Measurements from ENCODE around the gene WRAP73. TPM values are rescaled to one million over a fixed set of nuclear protein-coding genes. Genes with fewer than 3 reads are reported as not detected.

The WRAP73 gene
- polyA plus RNA-seq, 4 donors = 17.4 to 27.7 (median 20.3) TPM

DNA sequence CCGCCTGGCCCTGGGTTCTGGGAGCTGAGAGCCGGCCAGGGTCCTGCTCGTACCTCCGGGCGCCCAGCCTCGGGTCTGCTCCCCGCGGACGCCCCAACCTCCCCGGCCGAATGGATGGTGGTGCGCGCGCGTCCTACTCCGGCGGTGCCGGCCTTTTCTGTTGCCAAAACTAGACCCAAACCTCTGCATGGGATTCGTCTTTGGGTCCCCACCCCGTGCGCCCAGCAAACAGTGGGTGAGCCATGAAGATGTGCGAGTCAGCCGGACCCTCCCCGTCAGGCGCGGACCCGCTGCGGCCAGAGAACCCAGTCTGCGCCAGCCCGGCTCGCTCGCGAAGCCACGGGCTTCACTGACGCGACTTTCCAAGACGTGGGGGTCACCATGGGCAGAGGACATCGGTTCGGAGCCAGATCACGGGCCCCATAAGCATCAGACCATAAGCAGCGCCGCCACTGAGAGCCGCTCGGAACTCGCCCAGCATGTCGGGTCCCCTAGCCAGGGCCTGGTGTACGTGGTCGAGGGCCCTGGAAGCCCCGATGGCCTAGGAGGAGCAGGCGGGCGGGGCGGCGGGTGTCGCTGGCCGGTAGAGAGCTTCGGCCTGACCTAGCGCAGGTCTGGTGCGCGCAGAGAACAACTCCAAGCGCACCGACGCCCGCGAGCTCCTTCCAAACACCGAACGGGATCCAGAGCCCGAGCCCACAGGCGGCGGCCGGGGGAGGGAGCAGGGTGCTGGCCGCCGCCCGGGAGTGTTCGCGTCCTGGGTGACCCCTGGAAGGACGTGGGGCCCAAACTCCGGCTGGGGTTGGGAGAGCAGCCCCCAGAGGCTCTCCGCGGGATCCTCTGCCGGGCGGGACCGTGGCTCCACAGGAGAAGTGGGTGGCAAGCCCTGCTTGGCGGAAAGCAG lies 1.4 kb upstream of the WRAP73 start:
- no peak for DNase-seq (ENCODE audit: low read depth in 4 of 4, low spot score in 2 of 4)

DNA sequence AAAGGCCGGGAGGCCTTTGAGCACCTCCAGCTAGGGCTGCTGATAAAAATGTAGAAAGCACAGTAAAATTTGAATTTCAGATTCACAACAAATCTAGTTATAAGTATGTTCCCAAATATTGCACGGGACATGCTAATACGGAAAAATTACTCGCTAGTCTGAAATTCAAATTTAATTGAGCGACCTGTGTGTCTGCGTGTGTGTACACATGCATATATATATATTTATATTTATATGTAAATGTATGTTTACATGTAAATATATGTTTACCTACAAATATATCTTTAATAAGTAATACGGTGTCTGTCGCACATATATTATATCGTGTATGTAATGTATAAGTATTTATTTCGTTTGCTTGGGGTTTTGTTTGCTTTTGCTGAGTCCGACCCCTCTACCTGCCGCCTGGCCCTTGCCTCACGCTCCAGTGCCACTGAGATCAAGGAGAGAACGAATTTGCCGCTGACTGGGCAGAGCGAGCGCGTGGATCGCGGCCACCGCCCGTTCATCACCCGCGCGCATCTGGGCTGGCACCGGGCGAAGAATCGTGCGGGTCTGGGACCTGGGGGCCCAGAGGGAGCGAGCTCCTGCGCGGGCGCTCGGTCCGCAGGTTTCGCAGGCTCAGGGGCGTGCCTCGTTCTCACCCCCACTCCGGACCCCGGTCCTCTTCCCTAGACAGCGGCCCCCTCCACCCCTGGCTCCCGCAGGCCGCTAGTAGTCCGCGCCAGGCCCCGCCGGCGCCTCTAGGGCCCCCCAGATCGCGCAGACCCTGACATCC lies 534 bp upstream of the WRAP73 start:
- no peak for DNase-seq (ENCODE audit: low read depth in 4 of 4, low spot score in 2 of 4)

DNA sequence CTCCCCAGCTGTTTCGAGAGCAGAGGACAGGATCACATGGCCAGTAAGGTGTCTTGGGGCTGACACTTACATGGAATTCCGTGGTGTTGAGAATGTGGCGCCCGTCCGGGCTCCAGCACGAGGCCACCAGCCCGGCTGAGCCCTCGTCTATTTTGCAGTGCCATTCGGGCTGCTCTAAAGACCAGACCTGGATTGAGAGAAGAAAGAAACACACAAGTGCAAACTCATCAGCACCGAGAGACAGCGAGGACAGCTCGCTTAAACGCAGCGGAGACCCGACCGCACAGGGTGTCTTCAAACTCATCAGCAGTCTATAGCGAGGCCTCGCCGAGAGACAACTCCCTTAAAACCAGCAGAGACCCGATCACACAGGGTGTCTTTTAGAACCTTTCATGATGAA lies 3.3 kb downstream of the WRAP73 start:
- DNase-seq (ENCODE audit: low read depth in 4 of 4, low spot score in 2 of 4) = no peak

DNA sequence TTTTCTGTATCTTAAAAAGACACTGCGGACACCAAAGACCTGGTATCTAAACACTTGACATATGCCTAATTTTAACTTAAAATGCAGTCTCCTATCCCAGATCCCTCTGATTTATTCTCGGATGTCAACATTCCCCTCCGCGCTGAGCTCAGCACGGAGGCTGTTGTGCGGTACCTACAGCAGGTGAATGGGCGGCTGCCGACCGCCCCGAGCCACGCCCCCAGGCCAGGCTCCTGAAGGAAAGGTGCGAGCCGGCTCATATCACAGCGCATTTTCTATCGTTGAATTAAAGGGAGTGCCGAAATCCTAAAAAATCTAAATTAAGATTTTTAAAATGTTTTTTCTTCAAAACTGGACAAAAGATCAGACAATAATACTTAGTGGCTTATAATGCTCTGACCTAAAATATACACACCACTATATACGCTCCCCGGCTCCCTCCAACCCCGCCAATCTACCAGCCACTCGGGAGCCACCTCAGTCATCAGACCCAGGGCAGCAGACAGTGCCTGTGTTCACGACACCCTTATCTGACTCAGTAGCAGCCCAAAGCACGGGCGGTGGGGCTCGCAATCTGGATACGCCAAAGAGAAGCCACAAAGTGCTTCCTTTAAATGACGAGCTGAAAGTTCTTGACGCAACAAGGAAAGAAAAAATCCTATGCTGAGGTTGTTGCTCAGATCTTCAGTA lies 4.1 kb downstream of the WRAP73 start:
- no peak for DNase-seq (ENCODE audit: low read depth in 4 of 4, low spot score in 2 of 4)

DNA sequence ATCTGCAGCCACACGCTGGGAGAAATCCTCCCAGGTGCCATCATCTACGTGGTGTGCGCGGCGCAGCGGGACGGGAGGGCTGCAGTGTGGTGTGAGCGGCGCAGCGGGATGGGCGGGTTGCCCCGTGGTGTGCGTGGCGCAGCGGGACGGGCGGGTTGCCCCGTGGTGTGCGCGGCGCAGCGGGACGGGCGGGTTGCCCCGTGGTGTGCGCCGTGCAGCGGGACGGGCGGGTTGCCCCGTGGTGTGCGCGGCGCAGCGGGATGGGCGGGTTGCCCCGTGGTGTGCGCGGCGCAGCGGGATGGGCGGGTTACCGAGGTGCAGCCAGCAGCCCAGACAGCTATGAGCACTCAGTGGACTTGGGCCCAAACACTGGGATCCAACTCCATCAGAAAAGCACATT lies 4.7 kb downstream of the WRAP73 start:
- DNase-seq (ENCODE audit: low read depth in 4 of 4, low spot score in 2 of 4) = no peak

DNA sequence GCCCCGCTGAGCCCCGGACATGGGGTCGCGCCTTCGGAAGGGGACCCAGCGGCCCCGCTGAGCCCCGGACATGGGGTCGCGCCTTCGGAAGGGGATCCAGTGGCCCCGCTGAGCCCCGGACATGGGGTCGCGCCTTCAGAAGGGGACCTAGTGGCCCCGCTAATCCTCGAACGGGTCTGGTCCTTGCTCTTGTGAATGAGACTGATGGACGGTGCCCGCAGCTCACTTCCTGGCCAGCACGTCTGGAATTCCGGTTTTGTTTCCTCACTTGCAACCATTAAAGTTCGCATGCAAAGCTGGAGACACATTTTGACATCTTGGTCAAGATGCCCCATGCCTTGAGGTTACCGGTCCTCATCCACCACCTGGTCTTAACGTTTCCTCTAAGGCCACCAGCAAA lies 5.6 kb downstream of the WRAP73 start:
- DNase-seq (ENCODE audit: low read depth in 4 of 4, low spot score in 2 of 4) = no peak

DNA sequence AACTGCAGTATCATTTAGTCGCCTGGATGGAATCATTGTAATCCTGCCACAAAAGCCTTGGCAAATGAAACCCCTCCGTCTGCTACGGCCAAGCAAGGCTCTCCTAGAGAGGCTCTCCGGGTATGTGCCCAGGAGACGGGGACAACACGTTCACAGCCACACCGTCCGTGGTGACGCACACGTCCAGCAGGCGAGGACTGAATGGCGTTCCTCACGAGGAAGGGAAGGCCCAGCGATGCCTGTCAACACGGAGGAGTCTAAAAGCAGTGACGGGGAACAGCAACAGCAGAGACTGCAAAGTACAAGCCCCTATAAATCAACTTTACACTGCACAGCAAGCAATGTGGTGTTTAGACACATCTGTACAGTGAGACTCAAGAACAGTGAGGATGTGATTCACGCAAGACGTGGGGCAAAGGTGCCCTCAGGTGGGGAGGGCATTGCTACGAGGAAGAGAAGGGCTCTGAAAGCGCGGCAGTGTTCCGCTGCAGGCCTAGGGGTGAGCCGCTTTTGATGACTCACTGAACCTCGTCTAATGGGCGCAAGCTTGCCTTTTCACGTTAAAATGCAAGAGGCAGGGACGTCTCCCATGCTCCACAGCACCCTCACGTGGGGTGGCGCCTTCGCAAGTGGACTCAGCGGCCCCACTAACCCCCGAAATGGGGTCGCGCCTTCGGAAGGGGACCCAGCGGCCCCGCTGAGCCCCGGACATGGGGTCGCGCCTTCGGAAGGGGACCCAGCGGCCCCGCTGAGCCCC lies 6.8 kb downstream of the WRAP73 start:
- no peak for DNase-seq (ENCODE audit: low read depth in 4 of 4, low spot score in 2 of 4)

DNA sequence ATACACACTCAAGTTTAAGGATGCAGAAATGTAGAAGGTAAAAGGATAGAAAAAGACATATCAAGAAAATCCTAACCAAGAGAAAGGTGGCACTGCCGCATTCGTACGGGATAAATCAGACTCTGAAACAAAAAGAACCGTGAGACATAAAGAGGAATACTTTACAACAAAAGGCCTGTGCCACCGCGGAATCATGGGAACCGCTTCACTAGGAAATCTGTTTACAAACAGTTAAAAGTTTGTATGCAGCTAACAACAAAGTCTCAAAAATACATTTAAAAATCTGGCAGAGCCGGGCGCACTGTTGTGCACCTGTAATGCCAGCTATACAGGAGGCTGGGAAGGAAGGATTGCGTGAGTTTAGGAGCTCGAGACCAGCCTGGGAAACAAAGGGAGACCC lies 8.1 kb downstream of the WRAP73 start:
- no peak for DNase-seq (ENCODE audit: low read depth in 4 of 4, low spot score in 2 of 4)

DNA sequence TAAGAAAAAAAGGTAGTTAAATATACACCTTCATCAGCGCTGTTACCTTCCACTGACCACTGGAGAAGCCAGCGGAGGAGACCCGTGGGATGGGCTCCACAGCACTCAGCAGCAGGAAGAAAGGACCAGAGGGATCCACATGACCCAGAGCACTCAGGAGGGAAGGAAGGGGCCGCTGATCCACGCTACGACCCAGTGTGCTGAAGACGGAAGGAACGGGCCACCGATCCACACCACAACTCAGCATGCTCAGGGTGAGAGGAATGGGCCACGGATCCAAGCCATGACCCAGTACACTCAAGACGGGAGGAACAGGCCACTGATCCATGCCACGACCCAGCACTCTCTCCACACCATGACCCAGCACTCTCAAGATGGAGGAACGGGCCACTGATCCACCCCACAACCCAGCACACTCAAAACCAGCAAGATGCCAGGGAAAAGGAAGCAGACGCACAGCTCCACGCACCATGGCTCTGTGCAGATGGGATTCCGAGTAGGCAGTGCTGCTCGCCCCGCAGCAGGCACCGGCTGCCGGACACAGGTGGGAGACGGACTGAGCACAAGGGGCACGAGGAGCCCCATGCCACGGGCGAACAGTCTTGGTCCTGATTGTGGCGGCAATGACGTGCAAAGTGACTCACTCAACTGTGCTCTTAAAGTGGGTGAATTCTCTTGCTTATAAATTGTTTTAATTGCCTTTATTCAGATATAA lies 8.7 kb downstream of the WRAP73 start:
- no peak for DNase-seq (ENCODE audit: low read depth in 4 of 4, low spot score in 2 of 4)

DNA sequence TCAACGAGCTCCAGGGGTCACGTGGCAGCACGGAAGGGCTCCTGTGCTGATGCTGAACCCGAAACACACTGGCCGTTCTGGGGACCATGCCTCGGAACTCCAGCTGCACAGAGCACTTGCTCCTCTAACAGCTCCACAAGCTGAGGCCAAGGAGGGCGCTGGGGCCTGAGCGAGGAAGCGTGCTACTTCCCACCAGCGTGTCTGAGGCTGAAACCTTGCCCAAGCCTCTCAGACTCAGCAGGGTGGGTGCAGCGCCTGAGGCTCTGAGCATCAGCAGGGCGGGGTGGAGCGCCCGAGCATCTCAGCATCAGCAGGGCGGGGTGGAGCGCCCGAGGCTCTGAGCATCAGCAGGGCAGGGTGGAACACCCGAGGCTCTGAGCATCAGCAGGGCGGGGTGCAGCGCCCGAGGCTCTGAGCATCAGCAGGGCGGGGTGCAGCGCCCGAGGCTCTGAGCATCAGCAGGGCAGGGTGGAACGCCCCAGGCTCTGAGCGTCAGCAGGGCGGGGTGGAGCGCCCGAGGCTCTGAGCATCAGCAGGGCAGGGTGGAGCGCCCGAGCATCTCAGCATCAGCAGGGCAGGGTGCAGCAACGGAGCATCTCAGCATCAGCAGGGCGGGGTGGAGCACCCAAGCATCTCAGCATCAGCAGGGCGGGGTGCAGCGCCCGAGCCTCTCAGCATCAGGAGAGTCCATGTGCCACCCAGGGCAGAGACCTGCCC lies 9.6 kb downstream of the WRAP73 start:
- DNase-seq (ENCODE audit: low read depth in 4 of 4, low spot score in 2 of 4) = no peak

DNA sequence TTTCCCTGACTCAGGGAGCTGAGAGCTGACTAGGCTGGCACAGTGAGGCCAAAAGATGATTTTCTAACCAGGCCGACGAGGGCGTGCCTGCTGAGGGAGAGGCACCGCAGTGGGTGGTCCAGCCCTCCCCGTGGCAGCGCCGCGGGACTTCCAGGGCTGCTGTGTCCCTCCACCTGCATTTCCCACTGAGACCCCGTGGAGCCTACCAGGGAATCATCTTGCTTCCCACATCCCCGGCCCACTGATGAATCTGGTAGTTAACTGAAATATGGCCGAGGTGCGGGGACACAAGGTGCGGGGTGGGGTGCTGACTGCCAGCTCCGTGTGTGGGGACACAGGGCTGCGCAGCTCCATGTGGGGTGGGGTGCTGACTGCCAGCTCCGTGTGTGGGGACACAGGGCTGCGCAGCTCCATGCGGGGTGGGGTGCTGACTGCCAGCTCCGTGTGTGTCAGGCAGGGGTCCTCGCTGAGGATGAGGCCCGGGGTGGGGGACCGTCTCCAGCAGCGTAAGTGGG lies 10.4 kb downstream of the WRAP73 start:
- DNase-seq (ENCODE audit: low read depth in 4 of 4, low spot score in 2 of 4) = no peak

DNA sequence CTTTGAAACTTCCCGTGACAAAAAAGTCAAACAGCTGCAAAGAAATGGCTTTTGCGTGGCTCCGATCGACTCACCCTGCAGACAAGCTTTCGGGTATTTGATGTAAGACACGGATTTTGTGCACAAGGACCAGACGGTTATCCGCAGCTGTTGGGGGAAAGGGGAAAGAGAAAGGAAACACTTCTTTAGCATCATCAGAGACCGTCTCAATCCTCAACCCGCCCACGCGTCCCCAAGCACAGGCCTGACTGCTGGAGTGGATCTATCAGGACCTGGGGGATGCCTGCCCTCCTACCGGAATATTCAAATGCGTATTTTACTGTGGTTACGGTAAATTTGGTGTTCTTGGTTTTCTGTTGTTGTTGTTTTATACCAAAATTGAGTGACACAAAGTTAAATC lies 11.2 kb downstream of the WRAP73 start:
- DNase-seq (ENCODE audit: low read depth in 4 of 4, low spot score in 2 of 4) = no peak

DNA sequence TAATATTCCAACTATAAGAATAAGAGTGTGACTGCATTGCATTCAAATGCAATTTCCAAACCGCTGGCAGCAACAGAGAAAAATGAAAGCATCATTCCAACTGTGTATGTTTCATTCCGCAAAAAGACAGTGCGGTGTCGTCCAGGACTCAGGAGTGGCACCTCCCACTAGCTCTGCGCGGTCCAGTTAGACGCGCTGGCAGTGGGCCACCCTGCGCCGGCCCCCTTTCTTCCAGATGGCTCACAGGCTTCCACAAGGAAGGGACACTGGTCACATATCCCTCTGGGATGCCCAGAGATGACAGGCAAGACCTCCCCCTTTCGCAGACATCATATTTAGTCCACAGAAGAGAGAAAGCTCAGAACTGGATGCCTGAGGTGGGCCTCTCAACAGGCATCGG lies 11.9 kb downstream of the WRAP73 start:
- DNase-seq (ENCODE audit: low read depth in 4 of 4, low spot score in 2 of 4) = no peak

DNA sequence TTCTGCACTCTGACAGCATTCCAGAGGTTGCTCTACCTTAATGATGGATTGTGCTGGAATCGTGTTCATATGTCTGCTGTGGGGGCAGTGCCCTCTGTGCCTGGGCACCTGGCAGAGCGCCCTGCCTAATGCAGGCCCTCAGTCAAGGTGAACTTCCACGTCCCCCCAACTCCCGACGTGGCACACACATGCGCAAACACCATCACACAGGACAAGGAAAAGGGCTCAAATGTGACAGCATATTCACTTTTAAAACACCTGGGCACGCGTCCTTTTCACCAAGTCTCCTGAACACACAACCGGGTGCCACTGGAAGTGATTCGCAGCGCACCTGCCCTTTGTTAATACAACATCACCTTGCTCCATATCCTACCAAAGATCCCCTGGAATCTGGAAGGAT lies 13.4 kb downstream of the WRAP73 start:
- no peak for DNase-seq (ENCODE audit: low read depth in 4 of 4, low spot score in 2 of 4)

DNA sequence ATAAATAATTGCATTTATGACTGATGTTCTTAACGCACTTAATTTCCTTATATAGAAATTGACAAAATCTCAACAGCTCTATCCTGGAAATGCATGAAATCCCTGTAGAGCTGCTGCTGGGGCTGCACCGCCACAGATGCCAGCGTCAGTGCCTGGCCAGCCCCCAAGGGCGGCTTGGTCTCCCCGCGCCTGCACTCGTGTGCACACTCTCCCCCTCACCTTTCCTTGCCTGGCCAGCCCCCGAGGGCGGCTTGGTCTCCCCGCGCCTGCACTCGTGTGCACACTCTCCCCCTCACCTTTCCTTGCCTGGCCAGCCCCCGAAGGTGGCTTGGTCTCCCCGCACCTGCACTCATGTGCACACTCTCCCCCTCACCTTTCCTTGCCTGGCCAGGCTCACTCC lies 13.8 kb downstream of the WRAP73 start:
- no peak for DNase-seq (ENCODE audit: low read depth in 4 of 4, low spot score in 2 of 4)

DNA sequence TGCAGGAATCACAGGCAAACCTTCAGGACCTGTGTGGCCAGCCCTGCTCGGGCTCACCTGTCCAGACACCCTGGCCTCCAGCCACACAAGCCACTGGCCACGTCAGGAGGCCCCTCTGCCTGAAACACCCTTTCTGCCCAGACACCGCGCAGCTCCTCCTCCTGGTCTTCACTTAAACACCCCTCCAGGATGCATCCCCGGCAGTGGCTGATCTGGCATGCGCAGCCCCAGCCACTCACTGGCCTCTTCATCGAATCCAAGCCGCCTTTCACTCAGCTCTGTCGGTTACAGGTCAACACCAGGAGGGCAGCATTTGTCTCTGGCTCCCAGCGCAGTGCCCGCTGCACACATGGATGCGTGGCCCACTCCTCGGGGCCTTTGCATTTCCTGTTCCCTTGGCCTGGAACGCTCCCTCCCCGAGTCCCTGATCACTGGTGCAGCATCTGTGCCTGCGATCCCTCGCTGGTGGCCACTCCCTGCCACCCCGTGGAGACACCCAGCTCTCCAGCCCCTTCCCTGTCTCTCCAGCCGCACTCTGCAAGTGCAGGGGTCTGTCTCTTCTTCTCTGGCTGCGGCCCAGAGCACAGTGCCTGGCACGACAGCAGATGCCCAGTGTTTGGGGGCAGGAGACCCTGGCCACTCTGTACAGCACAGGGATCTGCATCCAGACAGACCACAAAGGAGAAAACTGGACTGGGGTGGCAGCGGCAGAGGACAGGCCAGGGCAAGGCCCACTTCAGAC lies 15.7 kb downstream of the WRAP73 start:
- DNase-seq (ENCODE audit: low read depth in 4 of 4, low spot score in 2 of 4) = no peak

DNA sequence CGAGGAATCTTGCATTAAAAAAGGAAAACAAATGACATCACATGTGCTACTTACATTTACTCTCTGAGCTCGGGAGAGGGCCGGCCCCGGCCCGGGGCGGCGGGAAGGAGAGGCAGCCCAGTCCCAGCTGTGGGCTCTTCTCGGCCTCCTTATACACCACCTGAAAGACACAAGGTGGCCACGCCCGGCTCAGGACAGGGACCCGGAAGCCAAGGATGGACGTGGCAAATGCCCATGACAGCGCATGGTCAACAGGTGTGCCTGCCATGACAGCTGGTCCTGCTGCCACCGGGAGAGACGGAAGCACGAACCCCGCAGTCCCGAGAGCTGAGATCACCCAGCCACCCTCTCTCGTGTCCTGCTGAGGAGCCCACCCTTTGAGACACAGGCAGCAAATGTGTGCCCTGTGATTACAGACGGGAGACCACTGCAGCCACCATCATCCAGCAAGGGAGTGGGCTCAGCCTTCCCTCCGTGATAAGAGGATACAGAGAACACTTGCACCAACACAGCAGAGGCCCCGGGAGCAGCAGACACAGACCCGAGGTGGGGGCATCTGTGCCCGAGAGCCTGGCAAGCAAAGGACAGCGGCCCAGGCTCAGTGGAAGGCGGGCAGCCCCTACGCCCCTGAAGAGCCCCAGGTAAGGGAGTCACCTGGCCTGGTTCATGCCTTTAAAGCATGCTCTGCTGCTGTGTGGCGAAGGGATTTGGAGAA lies 16.4 kb downstream of the WRAP73 start:
- no peak for DNase-seq (ENCODE audit: low read depth in 4 of 4, low spot score in 2 of 4)

Measured in left renal cortex interstitium (tissue), 4 donors.